Inflammatory macrophage treated with lipopolysaccharide for 4 hours (primary cell): Measurements from ENCODE around the gene FBXO30.
A peak's percentile ranks its signal among the peaks of the same experiment; 100 is the strongest.

Experiments used
- DNase-seq: peaks from one replicate; pipeline ENCODE4 v3.0.0-alpha.2; 2020

Gene FBXO30

GRCh38 chr6:145814501-145815308, at the start of gene FBXO30:
TSS of gene FBXO30 (minus strand) at chr6:145814795. CDS start at chr6:145806405, 8,390 bp downstream.
- peak; percentile 91 for DNase-seq

DNA sequence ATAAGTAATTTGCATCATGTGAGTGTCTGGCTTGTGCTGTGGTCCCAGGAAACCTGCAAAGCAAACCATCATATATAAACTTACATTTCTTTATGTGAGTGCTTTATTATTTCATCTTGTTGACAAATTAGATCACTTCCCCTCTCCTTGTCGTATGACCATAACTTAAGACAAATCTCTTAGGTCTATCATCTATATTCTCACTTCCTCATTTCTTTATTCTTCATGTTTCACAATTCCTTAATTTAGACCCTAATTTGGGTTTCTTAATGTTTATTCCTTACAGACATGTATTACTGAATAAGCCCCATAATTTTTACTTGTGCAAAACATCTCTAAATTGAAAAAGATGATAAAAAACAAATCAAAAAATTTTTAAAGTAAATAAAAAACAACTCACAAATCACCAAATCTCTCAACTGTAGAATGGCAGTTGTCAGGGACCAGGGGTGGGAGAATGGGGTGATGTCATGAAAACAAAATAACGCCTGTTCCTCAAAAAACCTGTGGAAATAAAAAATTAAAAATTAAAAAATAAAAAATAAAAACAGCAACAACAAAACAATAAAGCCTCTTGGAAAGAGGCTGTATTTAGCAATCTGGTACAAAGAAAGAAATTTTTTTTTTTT, 49.5 kb upstream of the FBXO30 start:
- DNase-seq, result peak; percentile 77

DNA sequence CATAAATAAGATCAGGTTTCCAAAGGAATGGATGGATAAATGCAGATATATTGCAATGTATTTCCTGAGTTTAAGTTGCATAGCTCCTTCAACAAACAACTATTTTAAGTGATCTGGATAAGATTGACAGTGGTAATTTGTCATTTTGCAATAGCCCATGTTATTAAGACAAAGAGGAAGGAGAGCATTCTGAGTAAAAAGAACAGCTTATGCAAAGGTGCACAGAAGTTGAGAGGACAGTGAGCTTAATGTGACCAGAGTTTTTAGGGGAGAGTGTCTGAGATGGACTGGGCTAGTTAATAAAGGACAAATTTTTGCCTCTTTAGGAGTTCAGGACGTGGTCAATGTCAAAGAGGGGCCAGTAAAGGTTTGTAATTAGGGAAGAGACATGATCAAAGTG, 48.8 kb upstream of the FBXO30 start:
- peak; percentile 44 for DNase-seq

DNA sequence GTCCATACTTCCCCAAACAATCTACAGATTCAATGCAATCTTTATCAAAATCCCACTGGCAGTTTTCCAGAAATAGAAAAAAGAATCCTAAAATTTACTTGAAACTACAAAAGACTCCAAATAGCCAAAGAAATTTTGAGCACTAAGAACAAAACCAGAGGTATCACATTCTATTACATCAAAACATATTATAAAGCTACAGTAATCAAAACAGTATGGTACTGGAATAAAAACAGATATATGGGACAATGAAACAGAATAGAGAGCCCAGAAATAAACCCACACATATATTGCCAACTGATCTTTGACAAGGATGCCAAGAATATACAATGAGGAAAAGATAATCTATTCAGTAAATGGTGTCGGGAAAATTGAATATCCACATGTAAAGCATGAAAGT, 46.0 kb upstream of the FBXO30 start:
- no peak for DNase-seq

DNA sequence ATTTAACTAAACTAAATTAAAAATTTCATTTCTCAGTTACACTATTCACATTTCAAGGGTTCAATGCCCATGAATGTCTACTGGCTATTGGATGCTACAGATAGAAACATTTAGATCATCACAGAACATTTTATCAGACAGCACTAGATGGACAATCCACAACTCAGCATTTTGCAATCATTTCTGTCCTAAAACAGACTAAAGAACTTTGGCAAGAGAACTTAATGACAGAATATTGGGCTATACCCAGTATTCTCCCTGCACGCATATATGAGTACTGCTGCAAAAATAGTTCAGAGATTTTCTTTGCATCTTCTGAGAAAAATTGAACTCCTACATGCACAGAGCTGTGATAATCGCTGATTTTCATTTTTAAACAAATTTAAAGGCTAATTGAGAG, 36.1 kb upstream of the FBXO30 start:
- DNase-seq, result no peak

DNA sequence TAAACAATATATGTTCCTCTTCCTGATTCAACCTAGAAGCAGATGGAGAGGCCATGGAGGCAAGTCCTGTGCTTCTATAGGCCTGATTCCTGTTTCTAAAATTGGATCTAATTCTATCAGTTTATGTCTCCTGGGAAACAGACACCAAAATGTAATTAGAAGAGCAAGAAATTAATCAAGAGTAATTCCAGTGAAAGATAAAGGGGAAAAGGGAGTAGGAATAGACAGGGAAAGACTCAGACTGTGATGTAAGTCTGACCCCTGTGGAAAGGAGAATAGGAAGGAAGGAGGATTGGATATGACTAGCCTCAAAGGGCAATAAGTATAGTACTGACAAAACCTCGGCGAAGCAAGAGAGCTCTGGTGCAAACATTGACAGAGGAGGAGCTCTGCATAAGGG, 33.9 kb upstream of the FBXO30 start:
- no peak for DNase-seq

- no peak for DNase-seq
Observed at GRCh38 chr6:145845557-145845956, 31.0 kb upstream of the FBXO30 start.

GRCh38 chr6:145844933-145845540, 30.4 kb upstream of the FBXO30 start:
- no peak for DNase-seq

GRCh38 chr6:145842693-145843546, 28.3 kb upstream of the FBXO30 start:
- peak; percentile 76 for DNase-seq

GRCh38 chr6:145841668-145842067, 27.1 kb upstream of the FBXO30 start:
- DNase-seq, result no peak

DNA sequence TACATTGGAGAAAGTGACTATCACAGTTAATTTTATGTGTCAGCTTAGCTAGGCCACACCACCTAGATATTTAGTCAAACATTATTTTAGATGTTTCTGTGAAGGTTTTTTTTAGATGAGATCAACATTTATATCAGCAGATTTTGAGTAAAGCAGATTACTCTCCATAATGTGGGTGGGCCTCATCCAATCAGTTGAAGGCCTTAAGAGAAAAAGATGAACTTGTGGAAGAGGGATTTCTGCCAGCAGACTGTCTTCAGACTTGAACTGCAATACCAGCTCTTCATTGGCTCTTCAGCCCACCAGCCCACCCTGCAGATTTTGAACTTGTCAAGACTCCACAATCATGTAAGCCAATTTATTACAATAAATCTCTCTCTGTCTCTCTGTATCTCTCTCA, 25.1 kb upstream of the FBXO30 start:
- DNase-seq, result no peak

DNA sequence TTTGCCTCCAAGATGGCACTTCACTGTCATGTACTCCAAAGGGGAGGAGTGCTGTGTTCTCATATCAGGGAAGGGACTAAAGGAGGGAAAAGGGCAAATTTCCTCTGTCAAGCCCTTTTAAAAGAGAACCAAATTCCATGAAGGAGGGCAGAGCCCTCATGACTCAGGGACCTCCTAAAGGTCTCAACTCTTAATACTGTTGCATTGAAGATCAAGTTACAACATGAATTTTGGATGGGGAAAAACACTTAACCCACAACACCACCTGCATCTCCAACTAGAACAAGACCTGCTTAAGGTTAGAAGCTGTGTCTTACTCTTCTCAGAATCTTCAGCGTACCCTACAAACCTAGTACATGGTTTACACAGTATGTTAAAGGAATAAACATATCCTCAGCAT, 23.7 kb upstream of the FBXO30 start:
- no peak for DNase-seq

DNA sequence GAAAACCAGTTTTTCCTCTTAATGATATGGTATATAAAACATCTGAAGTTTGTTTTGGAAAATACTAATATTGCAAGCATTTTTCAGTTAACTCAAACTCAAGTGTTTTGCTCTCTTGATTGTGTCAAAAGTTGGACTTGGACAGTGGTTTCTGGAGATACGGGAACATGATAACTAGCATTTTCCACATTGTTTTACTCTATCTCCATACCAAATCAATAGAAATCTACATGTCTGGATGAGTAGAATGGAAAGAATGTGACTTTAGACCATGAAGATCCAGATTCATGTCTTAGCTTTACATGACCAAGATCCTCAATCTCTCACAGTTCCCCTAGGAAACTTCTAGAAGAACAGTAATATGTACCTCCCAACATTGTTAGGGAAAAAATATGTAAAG, 22.2 kb upstream of the FBXO30 start:
- no peak for DNase-seq

- peak; percentile 76 for DNase-seq
Observed at GRCh38 chr6:145836170-145836569, 21.6 kb upstream of the FBXO30 start.

- DNase-seq, result no peak
Observed at GRCh38 chr6:145830612-145831011, 16.0 kb upstream of the FBXO30 start.

GRCh38 chr6:145829950-145830349, 15.4 kb upstream of the FBXO30 start:
- DNase-seq, result no peak

DNA sequence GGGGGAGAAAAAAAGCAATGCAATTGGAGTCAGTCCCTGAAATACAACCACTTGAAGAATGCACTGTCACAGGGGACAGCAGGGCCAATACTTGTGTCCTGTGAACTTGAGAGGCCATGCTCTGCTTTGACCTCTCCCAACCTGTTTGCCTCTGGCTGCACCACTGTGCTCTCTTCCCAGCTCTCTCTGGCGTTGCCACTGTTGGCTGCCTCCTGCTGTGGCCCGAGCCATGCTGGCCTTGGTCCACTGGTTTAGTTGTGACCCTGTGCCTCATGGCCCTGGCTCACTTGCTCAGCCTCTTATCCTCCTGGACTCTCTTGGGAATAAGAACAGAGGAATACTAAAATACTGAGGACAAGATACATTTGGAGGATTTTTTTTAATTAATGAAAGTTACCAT, 14.5 kb upstream of the FBXO30 start:
- DNase-seq, result no peak

GRCh38 chr6:145824344-145824743, 9.7 kb upstream of the FBXO30 start:
- DNase-seq, result no peak

GRCh38 chr6:145823328-145823944, 8.8 kb upstream of the FBXO30 start:
- DNase-seq, result no peak

GRCh38 chr6:145822456-145822855, 7.9 kb upstream of the FBXO30 start:
- DNase-seq, result no peak

- no peak for DNase-seq
Observed at GRCh38 chr6:145819994-145820393, 5.4 kb upstream of the FBXO30 start.

DNA sequence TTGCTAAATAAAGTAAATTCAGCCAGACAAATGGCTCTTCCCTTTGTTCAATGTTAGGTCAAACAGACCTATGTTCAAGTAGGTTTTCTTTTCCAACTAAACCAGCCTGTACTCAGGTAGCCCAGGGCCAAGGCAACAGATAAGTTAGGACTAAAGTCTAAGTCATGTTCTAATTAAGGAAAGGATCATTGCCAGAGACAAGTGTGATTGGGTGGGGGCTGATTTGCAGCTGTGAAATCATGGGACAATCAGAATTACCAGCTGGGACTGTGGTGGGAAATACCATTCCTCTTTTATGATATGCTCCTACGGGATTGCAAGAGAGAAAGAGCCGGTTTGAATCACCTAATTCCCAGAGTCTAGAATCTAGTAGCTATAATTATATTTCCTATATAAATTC, 4.2 kb upstream of the FBXO30 start:
- DNase-seq, result no peak

GRCh38 chr6:145816392-145816791, 1.8 kb upstream of the FBXO30 start:
- no peak for DNase-seq
